Hepatocyte (in vitro differentiated cells): Measurements from ENCODE around the gene ASB12. TPM values are rescaled to one million over a fixed set of nuclear protein-coding genes. Genes with fewer than 3 reads are reported as not detected.

Experiments
- DNase-seq: peaks from one replicate; pipeline ENCODE4 v3.0.0-alpha.2; 2016; ENCODE audit warnings: low spot score
- H2AFZ ChIP-seq: fragments of 200-600 bp; sonication (generic); 2 replicates; pipeline ENCODE4 v1.6.0; 2016; ENCODE audit warnings: antibody characterized with exemption, mild to moderate bottlenecking
- H3K27ac ChIP-seq: fragments of 200-600 bp; sonication (generic); 2 replicates; pipeline ENCODE4 v1.5.1; 2016; ENCODE audit warnings: mild to moderate bottlenecking
- H3K27me3 ChIP-seq: fragments of 200-600 bp; sonication (generic); 2 replicates; pipeline ENCODE4 v1.6.1; 2016
- H3K36me3 ChIP-seq: fragments of 200-600 bp; sonication (generic); replicated peaks from 2 replicates; pipeline ENCODE4 v1.5.1; 2016; ENCODE audit warnings: low read depth; ENCODE audit not compliant: insufficient read depth
- H3K4me1 ChIP-seq: fragments of 200-600 bp; sonication (generic); 2 replicates; pipeline ENCODE4 v1.5.1; 2016; ENCODE audit warnings: mild to moderate bottlenecking, moderate library complexity; ENCODE audit not compliant: insufficient read depth
- H3K4me2 ChIP-seq: fragments of 200-600 bp; sonication (generic); 2 replicates; pipeline ENCODE4 v1.6.0; 2016
- H3K4me3 ChIP-seq: fragments of 200-600 bp; sonication (generic); 2 replicates; pipeline ENCODE4 v1.5.1; 2016; ENCODE audit warnings: mild to moderate bottlenecking
- H3K79me2 ChIP-seq: fragments of 200-600 bp; sonication (generic); 2 replicates; pipeline ENCODE4 v1.6.0; 2017; ENCODE audit warnings: mild to moderate bottlenecking
- H3K9me2 ChIP-seq: fragments of 200-600 bp; sonication (generic); replicated peaks from 2 replicates; pipeline ENCODE4 v1.6.0; 2017; ENCODE audit warnings: mild to moderate bottlenecking; ENCODE audit not compliant: insufficient read depth
- H3K9me3 ChIP-seq: fragments of 200-600 bp; sonication (generic); 2 replicates; pipeline ENCODE4 v1.5.1; 2016; ENCODE audit warnings: low read depth, mild to moderate bottlenecking
- H4K20me1 ChIP-seq: fragments of 200-600 bp; sonication (generic); 2 replicates; pipeline ENCODE4 v1.6.0; 2016; ENCODE audit warnings: mild to moderate bottlenecking; ENCODE audit not compliant: insufficient read depth, poor library complexity, severe bottlenecking
- CTCF ChIP-seq: fragments of 200-600 bp; sonication (generic); IDR thresholded peaks from 2 replicates; pipeline ENCODE4 v1.5.1; 2016; ENCODE audit warnings: antibody characterized with exemption, mild to moderate bottlenecking; ENCODE audit not compliant: poor library complexity
- EZH2 ChIP-seq: fragments of 200-600 bp; sonication (generic); IDR thresholded peaks from 2 replicates; pipeline ENCODE4 v1.6.1; 2016; ENCODE audit warnings: antibody characterized with exemption, mild to moderate bottlenecking, borderline replicate concordance
- EZH2phosphoT487 ChIP-seq: fragments of 200-600 bp; sonication (generic); IDR thresholded peaks from one replicate; pipeline ENCODE4 v1.6.1; 2018; ENCODE audit warnings: antibody characterized with exemption, mild to moderate bottlenecking, low read depth, moderate library complexity; ENCODE audit not compliant: unreplicated experiment, severe bottlenecking
- WGBS: methylation state at CpG from one replicate; pipeline ENCODE4 v1.1.6; 2016; ENCODE audit warnings: low lambda C conversion rate; ENCODE audit errors: missing lambda C conversion rate; 5-methylcytosine and 5-hydroxymethylcytosine counted together
- polyA plus RNA-seq: library from polyadenylated mRNA; unstranded; fragments of >200 nt; fragmentation: Nextera tagmentation; extraction: Ambion mirVana; gene quantifications from 2 replicates; pipeline ENCODE4 v1.2.1, GENCODE V29; 2016
- total RNA-seq: library from RNA; depleted of rRNA; stranded (reverse); fragments of >200 nt; gene quantifications from 2 replicates; pipeline ENCODE4 v1.2.3, GENCODE V29; 2014

ASB12 gene
- total and polyA plus RNA-seq, 2 experiments from 2014 or later = 0.48 TPM; not detected in 1

- Histone ChIP-seq H3K4me3 (no peak overlapping the region), H3K9me2 (no peaks in the 10 kb centered on the region), H3K27me3 (no peaks in the 10 kb centered on the region), H4K20me1 (no peaks in the 10 kb centered on the region), H3K36me3 (no peaks in the 10 kb centered on the region), H3K4me1 (no peaks in the 10 kb centered on the region), H3K4me2 (no peak overlapping the region), H2AFZ (no peak overlapping the region), H3K27ac (no peak overlapping the region), H3K79me2 (no peaks in the 10 kb centered on the region), H3K9me3 (no peaks in the 10 kb centered on the region)
- TF ChIP-seq CTCF = no peak
- TF ChIP-seq EZH2 = no peak
- TF ChIP-seq EZH2phosphoT487 = no peak
- DNase-seq = no peak
Observed at GRCh38 chrX:64187762-64188150, 42.7 kb downstream of the ASB12 start.

DNA sequence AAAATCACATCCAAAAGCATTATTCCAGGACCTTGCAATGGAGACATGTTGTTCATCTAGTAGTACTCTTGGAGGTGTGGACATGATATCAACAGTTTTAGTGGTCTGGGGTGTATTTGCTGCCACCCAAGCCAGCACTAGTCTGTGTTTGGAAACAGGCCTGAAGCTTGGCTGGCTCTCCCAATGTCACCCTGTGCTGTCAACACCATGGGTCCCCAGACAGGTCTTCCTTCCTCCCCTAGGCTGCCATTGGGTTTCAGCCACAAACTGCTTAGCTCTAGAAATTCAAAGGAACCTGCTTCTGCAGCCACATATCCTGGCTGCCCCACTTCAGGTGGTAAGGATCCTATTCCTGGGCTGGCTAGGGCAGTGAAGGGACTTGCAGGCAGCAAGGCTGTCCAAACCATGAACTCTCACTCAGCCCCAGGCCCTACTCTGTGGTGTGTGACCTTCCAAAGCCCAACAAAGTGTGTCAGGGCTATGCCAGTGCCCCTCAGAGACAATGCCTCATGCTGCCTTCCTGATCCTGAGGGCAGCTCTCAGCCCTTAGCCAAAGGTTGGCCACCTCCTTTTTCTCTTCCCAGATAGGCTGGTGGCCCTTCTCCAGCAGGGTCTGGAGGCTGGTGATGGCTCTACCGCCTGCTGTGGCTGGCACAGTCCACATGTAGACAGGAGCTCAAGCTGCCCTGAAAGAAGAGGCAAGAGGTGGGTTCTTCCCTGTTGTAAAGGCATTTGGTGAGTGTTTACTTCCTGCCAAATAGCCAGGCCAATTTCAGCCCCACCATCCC is 43.2 kb downstream of the ASB12 start:
- DNase-seq = no peak
- TF ChIP-seq EZH2 = no peak
- TF ChIP-seq EZH2phosphoT487 = no peak
- no peak for TF ChIP-seq CTCF
- WGBS = 53% methylated on average over 1 of the region's 1 CpG

DNA sequence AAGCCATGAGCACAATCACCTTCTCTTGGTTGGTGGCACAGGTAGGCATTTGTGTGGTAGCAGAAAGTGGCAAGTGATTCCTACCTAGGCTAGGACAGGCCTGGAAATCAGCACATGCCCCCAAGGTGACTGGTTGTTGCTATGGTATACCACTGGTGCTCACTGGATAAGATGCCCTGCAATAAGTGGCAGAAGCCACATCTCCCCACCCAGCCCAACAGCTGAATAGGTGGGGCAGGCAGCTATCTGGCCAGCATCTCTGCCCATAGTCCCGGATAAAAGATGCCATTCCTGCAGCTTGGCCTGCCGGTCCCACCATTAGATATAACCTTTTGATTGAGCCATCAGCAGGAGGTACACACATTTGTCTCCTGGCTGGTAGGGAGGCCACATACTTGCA is 46.0 kb downstream of the ASB12 start:
- Histone ChIP-seq H3K9me2 (no peaks in the 10 kb centered on the region), H3K27ac (no peak overlapping the region), H4K20me1 (no peaks in the 10 kb centered on the region), H3K4me3 (no peak overlapping the region), H2AFZ (no peak overlapping the region), H3K4me1 (no peaks in the 10 kb centered on the region), H3K79me2 (no peaks in the 10 kb centered on the region), H3K4me2 (no peak overlapping the region), H3K36me3 (no peaks in the 10 kb centered on the region), H3K9me3 (no peaks in the 10 kb centered on the region), H3K27me3 (no peaks in the 10 kb centered on the region)
- DNase-seq = no peak
- TF ChIP-seq CTCF (no peak), EZH2phosphoT487 (no peak), EZH2 (no peak)
- WGBS = 86% methylated on average over 2 of the region's 2 CpGs

More for the DNA sequence above, 43.2 kb downstream of the ASB12 start:
- no peaks in the 10 kb centered on the region for H3K4me1 ChIP-seq
- H4K20me1 ChIP-seq = no peaks in the 10 kb centered on the region
- H3K27me3 ChIP-seq = no peaks in the 10 kb centered on the region
- no peak overlapping the region for H3K4me2 ChIP-seq
- H3K36me3 ChIP-seq = no peaks in the 10 kb centered on the region
- H3K79me2 ChIP-seq = no peaks in the 10 kb centered on the region
- no peak overlapping the region for H3K4me3 ChIP-seq
- no peaks in the 10 kb centered on the region for H3K9me2 ChIP-seq
- no peak overlapping the region for H2AFZ ChIP-seq
- no peaks in the 10 kb centered on the region for H3K9me3 ChIP-seq
- H3K27ac ChIP-seq = no peak overlapping the region
